HepG2 (cell line): ENCODE results near the gene TRPC4AP. TPM values are rescaled to one million over a fixed set of nuclear protein-coding genes. Genes with fewer than 3 reads are reported as not detected.

ENCODE experiments used
- CBFB ChIP-seq: sonication (generic); formaldehyde crosslinking; IDR thresholded peaks from 2 replicates; pipeline ENCODE4 v1.4.0; 2020; ENCODE audit warnings: missing genetic modification reagents
- ETV5 ChIP-seq: IDR thresholded peaks from 2 replicates; pipeline ENCODE4 v1.6.1; 2018; ENCODE audit warnings: missing biosample characterization, missing genetic modification reagents, inconsistent platforms, borderline replicate concordance
- FOXK1 ChIP-seq: sonication (generic); formaldehyde crosslinking; IDR thresholded peaks from 2 replicates; pipeline ENCODE4 v1.4.0; 2020; ENCODE audit warnings: low read depth, missing genetic modification reagents, borderline replicate concordance
- KLF16 ChIP-seq, 2 experiments: sonication (generic) in 1 of 2; formaldehyde crosslinking in 1 of 2; IDR thresholded peaks; 2 replicates each; pipeline versions ENCODE4 v1.6.1 to v1.8.0; 2016 to 2023; ENCODE audit warnings: missing genetic modification reagents in 2 of 2, missing compliant biosample characterization in 1 of 2
- MAX ChIP-seq: IDR thresholded peaks from 2 replicates; pipeline ENCODE4 v1.6.1; 2012; ENCODE audit warnings: inconsistent platforms
- MTERF4 ChIP-seq: sonication (generic); formaldehyde crosslinking; IDR thresholded peaks from 2 replicates; pipeline ENCODE4 v1.8.0; 2023; ENCODE audit warnings: mild to moderate bottlenecking, missing genetic modification reagents
- MYC ChIP-seq: sonication (generic); formaldehyde crosslinking; IDR thresholded peaks from 2 replicates; pipeline ENCODE4 v1.9.0; 2021; ENCODE audit warnings: missing genetic modification reagents, borderline replicate concordance
- NBN ChIP-seq: fragments of 450-650 bp; conservative IDR thresholded peaks from 2 replicates; pipeline ENCODE4 v1.6.1; 2017
- NPAS2 ChIP-seq: sonication (generic); formaldehyde crosslinking; IDR thresholded peaks from 2 replicates; pipeline ENCODE4 v1.8.0; 2022; ENCODE audit warnings: mild to moderate bottlenecking, missing genetic modification reagents, borderline replicate concordance
- NR0B2 ChIP-seq: sonication (generic); formaldehyde crosslinking; IDR thresholded peaks from 2 replicates; pipeline ENCODE4 v1.4.0; 2020; ENCODE audit warnings: mild to moderate bottlenecking, missing genetic modification reagents
- NR2F1 ChIP-seq, 2 experiments: fragments of 450-650 bp in 1 of 2; formaldehyde crosslinking in 1 of 2; IDR thresholded peaks; 2 replicates each; pipeline versions ENCODE4 v1.5.0 to v1.6.1; 2016 to 2020; ENCODE audit warnings: mild to moderate bottlenecking in 1 of 2, missing compliant biosample characterization in 1 of 2, missing genetic modification reagents in 1 of 2, moderate library complexity in 1 of 2
- POGK ChIP-seq: sonication (generic); formaldehyde crosslinking; conservative IDR thresholded peaks from 2 replicates; pipeline ENCODE4 v1.8.0; 2022; ENCODE audit warnings: mild to moderate bottlenecking, moderate library complexity, missing genetic modification reagents
- SAP130 ChIP-seq: IDR thresholded peaks from 2 replicates; pipeline ENCODE4 v1.6.1; 2016; ENCODE audit warnings: low read depth
- SIN3A ChIP-seq: IDR thresholded peaks from 2 replicates; pipeline ENCODE4 v1.6.1; 2011; ENCODE audit warnings: low read depth, mild to moderate bottlenecking, control low read depth, low read length, borderline replicate concordance
- ZBTB37 ChIP-seq: sonication (generic); formaldehyde crosslinking; IDR thresholded peaks from 2 replicates; pipeline ENCODE4 v1.4.0; 2020; ENCODE audit warnings: mild to moderate bottlenecking, missing genetic modification reagents
- ZBTB7A ChIP-seq: sonication (generic); formaldehyde crosslinking; IDR thresholded peaks from 2 replicates; pipeline ENCODE4 v1.8.0; 2022; ENCODE audit warnings: mild to moderate bottlenecking, missing genetic modification reagents
- ZBTB7B ChIP-seq: sonication (generic); formaldehyde crosslinking; IDR thresholded peaks from 2 replicates; pipeline ENCODE4 v1.4.0; 2020; ENCODE audit warnings: missing genetic modification reagents
- ZFP36 ChIP-seq: fragments of 150-350 bp; IDR thresholded peaks from 2 replicates; pipeline ENCODE4 v1.6.1; 2018; ENCODE audit warnings: borderline replicate concordance, low read length, low read depth; ENCODE audit not compliant: partially characterized antibody
- ZFP41 ChIP-seq: sonication (generic); formaldehyde crosslinking; IDR thresholded peaks from 2 replicates; pipeline ENCODE4 v1.4.0; 2020; ENCODE audit warnings: mild to moderate bottlenecking, missing genetic modification reagents, borderline replicate concordance
- ZNF20 ChIP-seq: sonication (generic); formaldehyde crosslinking; IDR thresholded peaks from 2 replicates; pipeline ENCODE4 v1.4.0; 2020; ENCODE audit warnings: mild to moderate bottlenecking, moderate library complexity, missing genetic modification reagents
- ZNF263 ChIP-seq: sonication (generic); formaldehyde crosslinking; IDR thresholded peaks from 2 replicates; pipeline ENCODE4 v1.4.0; 2020; ENCODE audit warnings: missing genetic modification reagents
- ZNF512 ChIP-seq: sonication (generic); formaldehyde crosslinking; IDR thresholded peaks from 2 replicates; pipeline ENCODE4 v1.4.0; 2020; ENCODE audit warnings: mild to moderate bottlenecking, missing genetic modification reagents
- ZNF790 ChIP-seq: sonication (generic); formaldehyde crosslinking; IDR thresholded peaks from 2 replicates; pipeline ENCODE4 v1.8.0; 2022; ENCODE audit warnings: missing genetic modification reagents, mild to moderate bottlenecking, borderline replicate concordance
- ZNF83 ChIP-seq: sonication (generic); formaldehyde crosslinking; IDR thresholded peaks from 2 replicates; pipeline ENCODE4 v1.4.0; 2020; ENCODE audit warnings: missing genetic modification reagents, mild to moderate bottlenecking, borderline replicate concordance
- ZNF841 ChIP-seq: sonication (generic); formaldehyde crosslinking; IDR thresholded peaks from 2 replicates; pipeline ENCODE4 v1.8.1; 2023; ENCODE audit warnings: missing genetic modification reagents, borderline replicate concordance
- polyA plus RNA-seq, 8 experiments: library from polyadenylated mRNA; depleted of rRNA in 3 of 8; stranded (reverse) in 7 of 8; unstranded in 1 of 8; fragments of >200 nt; fragmentation: Illumina TruSeq in 4 of 8; extraction: Trizol in 4 of 8; gene quantifications; 2 replicates each; pipeline versions ENCODE4 v1.2.1 to v1.2.3, GENCODE V29; 2011 to 2016; ENCODE audit warnings: low read depth in 4 of 8, missing spikeins in 1 of 8, mixed read lengths in 1 of 8; ENCODE audit not compliant: insufficient read depth in 1 of 8
- total RNA-seq, 5 experiments: library from RNA; depleted of rRNA; stranded (reverse); fragments of >200 nt; fragmentation: Illumina TruSeq; extraction: Trizol; gene quantifications; 2 replicates each; pipeline ENCODE4 v1.2.3, GENCODE V29; 2016; ENCODE audit warnings: low read depth in 1 of 5

Gene TRPC4AP
- total and polyA plus RNA-seq, 2 of the 13 experiments (the other 11 are each of a cell fraction or from before 2014, with no cell fraction given) = 136 to 137 TPM

- TF ChIP-seq ZNF512 (CRISPR knock-in tag) (no peak), KLF16 (CRISPR knock-in tag; IDR thresholded peaks at IDR 0.05) (no peak), FOXK1 (CRISPR knock-in tag) (no peak), MTERF4 (CRISPR knock-in tag) (peak; percentile 81; the same call in 1 of the 2 replicates), MAX (peak; percentile 89), ZNF20 (CRISPR knock-in tag) (peak; percentile 58; the same call in 1 of the 2 replicates), ZNF83 (CRISPR knock-in tag) (no peak), NR0B2 (CRISPR knock-in tag) (peak; percentile 85), ZNF841 (CRISPR knock-in tag) (no peak), ZBTB37 (CRISPR knock-in tag) (0 out of 2 replicates have a peak, but pooled peaks have one; percentile 4), POGK (CRISPR knock-in tag) (peak; percentile 22; the same call in 1 of the 2 replicates), SAP130 (no peak), ZBTB7B (CRISPR knock-in tag) (no peak), ZNF263 (CRISPR knock-in tag) (no peak), NR2F1 (CRISPR knock-in tag; IDR thresholded peaks at IDR 0.05) (no peak), MYC (peak; percentile 8; the same call in 1 of the 2 replicates), SIN3A (no peak), ZNF790 (CRISPR knock-in tag) (no peak), ZFP41 (peak; percentile 77; the same call in 1 of the 2 replicates), CBFB (CRISPR knock-in tag) (0 out of 2 replicates have a peak, but pooled peaks have one; percentile 8), ZBTB7A (no peak), ETV5 (CRISPR knock-in tag) (peak; percentile 48; the same call in 1 of the 2 replicates), NBN (no peak), NPAS2 (no peak), ZFP36 (no peak)
Measured at GRCh38 chr20:34954904-34955230, 137.7 kb downstream of the TRPC4AP start (continued).
